Mammary epithelial cell (primary cell): ENCODE data around the gene RGS14.

Source experiments
- CTCF ChIP-seq, 2 donors: IDR thresholded peaks in 1 of 2; conservative IDR thresholded peaks in 1 of 2; 2 replicates each; pipeline ENCODE4 v1.5.1; 2011 to 2012; ENCODE audit warnings: inconsistent platforms in 2 of 2, low read length in 2 of 2, mild to moderate bottlenecking in 2 of 2, control low read depth in 1 of 2, low read depth in 1 of 2; ENCODE audit not compliant: insufficient read depth in 1 of 2; ENCODE audit errors: extremely low read depth in 1 of 2
- EZH2 ChIP-seq: IDR thresholded peaks from 2 replicates; pipeline ENCODE4 v1.6.1; 2012; ENCODE audit warnings: low read length, inconsistent platforms, borderline replicate concordance

GRCh38 chr5:177353093-177353492 lies 4.6 kb upstream of the RGS14 start:
- no peak for TF ChIP-seq CTCF (conservative IDR thresholded peaks at IDR 0.05 in 1 of 2, IDR thresholded peaks at IDR 0.05 in 1 of 2; ENCODE audit: extremely low read depth in 1 of 2, insufficient read depth in 1 of 2, low read depth in 1 of 2, low read length in 2 of 2)
- no peak for TF ChIP-seq EZH2
